Vagina (tissue), 2 donors: ENCODE measurements around the gene IST1. TPM values are rescaled to one million over a fixed set of nuclear protein-coding genes. Genes with fewer than 3 reads are reported as not detected.
"Not testable (repeated sequence)": the region's sequence is repeated elsewhere in the genome, so short reads cannot be mapped to it uniquely, and the experiment has no call there.

Experiments used
- DNase-seq, 2 donors: peaks; one replicate each; pipeline ENCODE4 v3.0.0-alpha.2; 2017; ENCODE audit errors: extremely low spot score in 2 of 2
- H3K27ac ChIP-seq: fragments of 200-600 bp; sonication (generic); one replicate; pipeline ENCODE4 v1.5.1; 2019
- H3K27me3 ChIP-seq: fragments of 200-600 bp; sonication (generic); one replicate; pipeline ENCODE4 v1.5.1; 2019
- H3K36me3 ChIP-seq, 2 donors: fragments of 200-600 bp; sonication (generic); one replicate each; pipeline ENCODE4 v1.5.1; 2017 to 2019
- H3K4me1 ChIP-seq: fragments of 200-600 bp; sonication (generic); one replicate; pipeline ENCODE4 v1.5.1; 2019
- H3K4me3 ChIP-seq, 2 donors: fragments of 200-600 bp; sonication (generic); 1 replicate in 1 of 2; 2 replicates in 1 of 2; pipeline ENCODE4 v1.5.1; 2016 to 2019
- H3K9me3 ChIP-seq: fragments of 200-600 bp; sonication (generic); one replicate; pipeline ENCODE4 v1.5.1; 2019
- POLR2A ChIP-seq, 2 donors: fragments of 450-650 bp; IDR thresholded peaks; one replicate each; pipeline ENCODE4 v1.6.1; 2017; ENCODE audit warnings: antibody characterized with exemption in 2 of 2, mild to moderate bottlenecking in 2 of 2, moderate library complexity in 2 of 2
- POLR2AphosphoS5 ChIP-seq, 2 donors: sonication (generic); formaldehyde crosslinking; IDR thresholded peaks; one replicate each; pipeline ENCODE4 v1.9.0; 2017; ENCODE audit warnings: antibody characterized with exemption in 2 of 2, mild to moderate bottlenecking in 2 of 2, low read depth in 1 of 2; ENCODE audit not compliant: insufficient read depth in 1 of 2
- intact Hi-C: fragments of 100-400 bp; cut with DNase I; formaldehyde crosslinking; loops from one replicate; pipeline ENCODE4 v1.15.1; 2023
- total RNA-seq: library from RNA; depleted of rRNA; stranded (reverse); fragments of >200 nt; gene quantifications from one replicate; pipeline ENCODE4 v1.2.3, GENCODE V29; 2016
- TF ChIP-seq, protein P1 (sequence below), 3 experiments: fragments of 450-650 bp in 2 of 3; fragments of 200-600 bp in 1 of 3; sonication (generic) in 1 of 3; IDR thresholded peaks; one replicate each; pipeline ENCODE4 v1.5.1; 2017 to 2019; ENCODE audit warnings: antibody characterized with exemption in 3 of 3, mild to moderate bottlenecking in 2 of 3, moderate library complexity in 2 of 3

Gene IST1
- total RNA-seq, 1 donor from 2014 or later = 159 TPM

DNA sequence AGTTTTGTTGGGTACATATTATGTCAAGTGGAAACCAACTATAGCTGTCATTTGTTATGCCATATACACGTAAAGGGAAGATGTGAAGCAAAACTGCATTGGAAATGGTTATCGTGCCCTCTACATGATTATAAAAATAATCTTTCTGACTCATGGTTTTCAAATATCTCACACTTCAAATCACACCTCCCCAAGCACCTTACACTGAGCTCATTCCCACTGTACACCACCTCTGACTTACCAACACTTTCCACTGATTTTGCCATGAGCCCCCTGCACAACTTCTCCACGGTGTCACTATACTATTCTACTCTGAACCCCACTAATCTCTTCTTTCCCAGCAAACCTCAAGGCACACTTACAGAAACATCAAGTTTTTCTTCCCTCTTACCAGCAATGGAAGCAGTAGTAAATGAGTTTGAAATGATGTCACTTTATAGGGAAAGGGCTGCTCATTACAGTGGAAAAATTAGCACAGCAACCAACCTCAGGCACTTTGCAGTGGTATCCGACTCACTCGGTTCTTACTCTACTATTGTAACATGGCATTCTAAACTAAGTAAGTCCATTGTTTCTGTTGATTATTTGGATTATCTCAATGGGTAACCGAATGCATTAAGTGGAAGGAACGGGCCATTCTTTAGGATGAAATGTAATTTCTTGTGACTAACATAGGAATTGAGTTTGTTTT lies 30.0 kb upstream of the IST1 start:
- peaks cover 0 to 61% of the 10 kb centered on the region in 2 donors for H3K36me3 ChIP-seq

DNA sequence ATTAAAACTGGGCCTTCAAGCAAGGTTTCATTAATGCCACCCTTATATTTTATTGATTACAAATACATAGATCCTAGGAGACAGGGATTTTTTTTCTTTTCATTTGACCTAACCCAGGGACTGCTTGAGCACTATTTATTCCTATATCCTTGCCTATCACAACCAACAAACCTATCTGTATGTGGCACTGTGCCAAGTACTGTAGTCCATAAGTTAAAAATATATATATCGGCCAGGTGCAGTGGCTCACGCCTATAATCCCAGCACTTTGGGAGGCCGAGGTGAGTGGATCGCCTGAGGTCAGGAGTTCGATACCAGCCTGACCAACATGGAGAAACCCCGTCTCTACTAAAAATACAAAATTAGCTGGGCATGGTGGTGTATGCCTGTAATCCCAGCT lies 28.2 kb upstream of the IST1 start:
- H3K36me3 ChIP-seq = peaks cover 0 to 48% of the 10 kb centered on the region in 2 donors

More for the DNA sequence above, 30.0 kb upstream of the IST1 start:
- TF ChIP-seq, protein P1, sequence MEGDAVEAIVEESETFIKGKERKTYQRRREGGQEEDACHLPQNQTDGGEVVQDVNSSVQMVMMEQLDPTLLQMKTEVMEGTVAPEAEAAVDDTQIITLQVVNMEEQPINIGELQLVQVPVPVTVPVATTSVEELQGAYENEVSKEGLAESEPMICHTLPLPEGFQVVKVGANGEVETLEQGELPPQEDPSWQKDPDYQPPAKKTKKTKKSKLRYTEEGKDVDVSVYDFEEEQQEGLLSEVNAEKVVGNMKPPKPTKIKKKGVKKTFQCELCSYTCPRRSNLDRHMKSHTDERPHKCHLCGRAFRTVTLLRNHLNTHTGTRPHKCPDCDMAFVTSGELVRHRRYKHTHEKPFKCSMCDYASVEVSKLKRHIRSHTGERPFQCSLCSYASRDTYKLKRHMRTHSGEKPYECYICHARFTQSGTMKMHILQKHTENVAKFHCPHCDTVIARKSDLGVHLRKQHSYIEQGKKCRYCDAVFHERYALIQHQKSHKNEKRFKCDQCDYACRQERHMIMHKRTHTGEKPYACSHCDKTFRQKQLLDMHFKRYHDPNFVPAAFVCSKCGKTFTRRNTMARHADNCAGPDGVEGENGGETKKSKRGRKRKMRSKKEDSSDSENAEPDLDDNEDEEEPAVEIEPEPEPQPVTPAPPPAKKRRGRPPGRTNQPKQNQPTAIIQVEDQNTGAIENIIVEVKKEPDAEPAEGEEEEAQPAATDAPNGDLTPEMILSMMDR (IDR thresholded peaks at IDR 0.05) = no peak
- TF ChIP-seq POLR2AphosphoS5 (IDR thresholded peaks at IDR 0.05; ENCODE audit: insufficient read depth in 1 of 2, low read depth in 1 of 2) = no peak
- no peak for TF ChIP-seq POLR2A (IDR thresholded peaks at IDR 0.05)
- H3K9me3 ChIP-seq = no peaks in the 10 kb centered on the region
- no peak overlapping the region for H3K27ac ChIP-seq
- intact Hi-C loops = no loop called here
- H3K4me1 ChIP-seq = no peaks in the 10 kb centered on the region
- no peak for DNase-seq
- H3K27me3 ChIP-seq = no peaks in the 10 kb centered on the region
- H3K4me3 ChIP-seq = no peak overlapping the region

DNA sequence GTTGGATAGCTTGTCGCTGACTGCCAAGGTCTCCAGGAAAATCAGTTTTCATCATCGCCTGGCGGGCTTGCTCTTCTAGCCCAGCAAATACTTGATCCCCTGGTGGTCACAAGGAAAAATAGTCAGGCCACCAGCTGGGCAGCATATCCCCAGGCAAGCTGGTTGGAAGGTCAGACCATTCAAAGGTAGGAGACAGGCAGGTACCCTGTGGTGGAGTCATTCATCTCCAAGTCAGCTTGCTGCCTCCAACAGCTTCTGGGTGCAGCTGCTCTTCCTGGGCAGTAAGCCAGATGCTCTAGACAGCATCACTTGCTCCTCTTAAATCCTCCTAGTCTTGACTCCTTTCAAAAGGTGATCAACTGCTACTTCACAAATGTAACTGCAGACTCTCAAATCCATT lies 27.4 kb upstream of the IST1 start:
- H3K36me3 ChIP-seq = peaks cover 0 to 42% of the 10 kb centered on the region in 2 donors
- H3K9me3 ChIP-seq = no peaks in the 10 kb centered on the region
- TF ChIP-seq POLR2AphosphoS5 (IDR thresholded peaks at IDR 0.05; ENCODE audit: insufficient read depth in 1 of 2, low read depth in 1 of 2) = no peak
- TF ChIP-seq POLR2A (IDR thresholded peaks at IDR 0.05) = no peak
- TF ChIP-seq, protein P1 (IDR thresholded peaks at IDR 0.05) = no peak
- H3K4me3 ChIP-seq = no peak overlapping the region
- no peaks in the 10 kb centered on the region for H3K4me1 ChIP-seq
- no peaks in the 10 kb centered on the region for H3K27me3 ChIP-seq
- intact Hi-C loops = no loop called here
- H3K27ac ChIP-seq = no peak overlapping the region
- no peak for DNase-seq

More for the DNA sequence above, 28.2 kb upstream of the IST1 start:
- H3K27me3 ChIP-seq, H3K4me1 ChIP-seq, intact Hi-C loops, H3K27ac ChIP-seq, H3K9me3 ChIP-seq, DNase-seq, H3K4me3 ChIP-seq: not testable (repeated sequence)

DNA sequence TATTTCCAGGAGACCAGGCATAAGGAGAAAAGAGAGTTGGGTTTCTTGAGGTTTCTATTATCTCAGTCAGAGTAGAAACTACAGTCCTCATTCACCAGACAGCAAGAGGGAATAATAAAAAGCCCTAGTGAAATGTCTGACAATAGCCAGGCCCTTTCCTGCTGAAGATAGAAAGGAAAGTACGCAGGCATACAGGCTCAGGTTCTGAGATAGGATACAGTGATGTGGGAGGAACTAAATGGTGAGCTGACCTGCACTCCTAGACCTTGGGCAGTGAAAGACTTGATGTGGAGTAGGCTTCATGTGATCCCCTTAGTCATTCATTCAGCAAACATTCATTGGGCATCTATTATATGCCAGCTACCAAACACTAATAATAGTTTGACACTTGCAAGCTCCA lies 26.2 kb upstream of the IST1 start:
- Histone ChIP-seq H3K4me1 (no peaks in the 10 kb centered on the region), H3K4me3 (no peak overlapping the region), H3K9me3 (no peaks in the 10 kb centered on the region), H3K27ac (no peak overlapping the region), H3K27me3 (no peaks in the 10 kb centered on the region), H3K36me3 (peaks cover 0 to 35% of the 10 kb centered on the region in 2 donors)
- DNase-seq = no peak
- TF ChIP-seq POLR2AphosphoS5 (IDR thresholded peaks at IDR 0.05; ENCODE audit: insufficient read depth in 1 of 2, low read depth in 1 of 2) (no peak), POLR2A (IDR thresholded peaks at IDR 0.05) (no peak)
- TF ChIP-seq, protein P1 (IDR thresholded peaks at IDR 0.05) = no peak
- intact Hi-C loops = no loop called here

DNA sequence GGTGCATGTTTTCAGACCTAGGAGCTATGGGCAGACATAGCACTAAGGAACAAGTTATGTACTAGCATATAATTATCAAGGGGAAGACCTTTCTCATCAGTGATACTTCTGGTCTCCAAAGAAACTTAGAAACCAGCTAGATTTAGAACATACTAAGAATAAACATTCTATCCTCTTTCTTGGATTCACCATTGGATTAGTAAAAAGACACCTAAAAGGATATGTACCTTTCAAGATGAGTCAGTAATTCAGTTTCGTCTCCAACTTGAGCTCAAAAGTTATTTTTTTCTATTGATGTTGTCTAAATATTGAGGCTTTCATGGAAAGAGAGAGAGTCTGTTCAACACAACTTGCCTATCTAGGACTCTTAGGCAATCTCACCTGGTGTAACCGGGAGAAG lies 24.5 kb upstream of the IST1 start:
- intact Hi-C loops = no loop called here
- H3K36me3 ChIP-seq = peaks cover 0 to 25% of the 10 kb centered on the region in 2 donors

More for the DNA sequence above, 24.5 kb upstream of the IST1 start:
- no peak for DNase-seq
- no peaks in the 10 kb centered on the region for H3K27me3 ChIP-seq
- no peak overlapping the region for H3K27ac ChIP-seq
- H3K9me3 ChIP-seq = no peaks in the 10 kb centered on the region
- no peaks in the 10 kb centered on the region for H3K4me1 ChIP-seq
- TF ChIP-seq, protein P1 (IDR thresholded peaks at IDR 0.05) = no peak
- TF ChIP-seq POLR2AphosphoS5 (IDR thresholded peaks at IDR 0.05; ENCODE audit: insufficient read depth in 1 of 2, low read depth in 1 of 2) = no peak
- no peak for TF ChIP-seq POLR2A (IDR thresholded peaks at IDR 0.05)
- no peak overlapping the region for H3K4me3 ChIP-seq
